Measurements from ENCODE around the gene CDC42EP5.
A peak's percentile ranks its signal among the peaks of the same experiment; 100 is the strongest.
"Not testable (repeated sequence)": the region's sequence is repeated elsewhere in the genome, so short reads cannot be mapped to it uniquely, and the experiment has no call there.

Gene CDC42EP5

DNA sequence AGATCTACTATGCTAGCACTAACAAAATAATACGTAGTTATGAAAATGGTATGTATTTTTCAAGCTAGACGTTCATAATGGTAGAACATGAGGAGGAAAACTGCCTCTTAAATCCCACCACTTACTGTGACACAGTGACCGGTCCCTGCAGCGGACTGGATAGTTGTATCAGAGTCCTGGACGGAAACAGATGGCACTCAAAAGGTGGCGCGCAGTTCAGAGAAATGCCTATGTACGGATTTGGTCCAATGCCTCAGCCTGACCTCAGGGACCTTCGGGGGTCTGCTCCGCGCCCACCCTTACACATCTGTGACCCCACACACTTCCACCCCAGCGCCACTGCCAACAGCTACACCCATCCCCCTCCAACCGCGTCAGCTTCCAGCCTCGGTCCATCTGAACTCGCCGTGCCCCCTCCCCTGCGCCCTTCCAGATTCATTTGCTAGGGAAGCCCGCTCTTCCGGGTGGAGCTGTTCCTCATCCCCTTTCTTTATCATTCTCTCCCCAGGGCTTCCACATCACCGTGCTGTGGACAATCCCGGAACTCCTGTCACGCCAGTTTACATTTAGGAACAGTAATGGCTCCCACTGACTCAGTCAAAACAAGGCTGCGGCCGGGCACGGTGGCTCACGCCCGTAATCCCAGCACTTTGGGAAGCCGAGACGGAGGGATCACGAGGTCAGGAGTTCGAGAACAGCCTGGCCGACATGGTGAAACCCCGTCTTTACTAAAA is 24.9 kb downstream of the CDC42EP5 start:
- H3K9me3 ChIP-seq (ENCODE audit: control insufficient read depth, insufficient read depth, low read length): no peaks in the 10 kb centered on the region
- no peaks in the 10 kb centered on the region for H3K27me3 ChIP-seq (ENCODE audit: control insufficient read depth, insufficient read depth, low read length)
- no peak for DNase-seq (ENCODE audit: low read depth, low spot score)
- H3K27ac ChIP-seq (ENCODE audit: low read length): no peak overlapping the region
- peak overlapping the region; percentile 54 for H3K4me3 ChIP-seq (ENCODE audit: low read length)
- H3K4me1 ChIP-seq (ENCODE audit: control insufficient read depth, insufficient read depth, low read length): no peaks in the 10 kb centered on the region
- peaks cover 21% of the 10 kb centered on the region for H3K36me3 ChIP-seq (ENCODE audit: control insufficient read depth, insufficient read depth, low read length)
- WGBS (ENCODE audit: insufficient coverage, insufficient read length): no CpG with 5 or more reads among the region's 34 CpGs

DNA sequence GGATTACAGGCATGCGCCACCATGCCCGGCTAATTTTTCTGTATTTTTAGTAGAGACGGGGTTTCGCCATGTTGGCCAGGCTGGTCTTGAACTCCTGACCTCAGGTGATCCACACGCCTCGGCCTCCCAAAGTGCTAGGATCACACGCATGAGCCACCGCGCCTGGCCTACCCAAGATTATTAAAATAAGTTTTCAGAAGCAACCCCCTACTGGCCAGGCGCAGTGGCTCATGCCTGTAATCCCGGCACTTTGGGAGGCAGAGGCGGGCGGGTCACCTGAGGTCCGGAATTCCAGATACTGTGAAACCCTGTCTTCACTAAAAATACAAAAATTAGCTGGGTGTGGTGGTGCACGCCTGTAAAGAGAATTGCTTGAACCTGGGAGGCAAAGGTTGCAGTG is 26.7 kb downstream of the CDC42EP5 start:
- H3K36me3 ChIP-seq (ENCODE audit: control insufficient read depth, insufficient read depth, low read length): not testable (repeated sequence)
- WGBS (ENCODE audit: insufficient coverage, insufficient read length): no CpG with 5 or more reads among the region's 15 CpGs

DNA sequence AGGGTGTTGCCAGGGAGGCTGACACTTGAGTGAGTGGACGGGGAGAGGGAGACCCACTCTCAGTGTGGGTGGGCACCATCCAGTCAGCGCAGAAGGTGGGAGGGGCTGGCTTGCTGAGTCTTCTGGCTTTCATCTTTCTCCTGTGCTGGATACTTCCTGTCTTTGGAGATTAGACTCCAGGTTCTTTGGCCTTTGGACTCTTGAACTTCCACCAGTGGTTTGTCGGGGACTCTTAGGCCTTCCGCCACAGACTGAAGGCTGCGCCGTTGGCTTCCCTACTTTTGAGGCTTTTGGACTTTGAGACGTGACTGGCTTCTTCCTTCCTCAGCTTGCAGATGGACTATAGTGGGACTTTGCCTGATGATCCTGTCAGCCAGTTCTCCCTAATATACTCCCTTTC is 28.4 kb downstream of the CDC42EP5 start:
- Histone ChIP-seq H3K4me3 (ENCODE audit: low read length) (no peak overlapping the region), H3K27me3 (ENCODE audit: control insufficient read depth, insufficient read depth, low read length) (no peaks in the 10 kb centered on the region), H3K4me1 (ENCODE audit: control insufficient read depth, insufficient read depth, low read length) (no peaks in the 10 kb centered on the region), H3K36me3 (ENCODE audit: control insufficient read depth, insufficient read depth, low read length) (0 out of 2 replicates have a peak, but pooled peaks cover 3% of the 10 kb centered on the region), H3K27ac (ENCODE audit: low read length) (no peak overlapping the region), H3K9me3 (ENCODE audit: control insufficient read depth, insufficient read depth, low read length) (no peaks in the 10 kb centered on the region)
- no CpG with 5 or more reads among the region's 7 CpGs for WGBS (ENCODE audit: insufficient coverage, insufficient read length)
- no peak for DNase-seq (ENCODE audit: low read depth, low spot score)

More for the DNA sequence above, 26.7 kb downstream of the CDC42EP5 start:
- H3K27ac ChIP-seq (ENCODE audit: low read length); H3K27me3 ChIP-seq (ENCODE audit: control insufficient read depth, insufficient read depth, low read length); DNase-seq (ENCODE audit: low read depth, low spot score); H3K9me3 ChIP-seq (ENCODE audit: control insufficient read depth, insufficient read depth, low read length); H3K4me3 ChIP-seq (ENCODE audit: low read length); H3K4me1 ChIP-seq (ENCODE audit: control insufficient read depth, insufficient read depth, low read length): not testable (repeated sequence)

DNA sequence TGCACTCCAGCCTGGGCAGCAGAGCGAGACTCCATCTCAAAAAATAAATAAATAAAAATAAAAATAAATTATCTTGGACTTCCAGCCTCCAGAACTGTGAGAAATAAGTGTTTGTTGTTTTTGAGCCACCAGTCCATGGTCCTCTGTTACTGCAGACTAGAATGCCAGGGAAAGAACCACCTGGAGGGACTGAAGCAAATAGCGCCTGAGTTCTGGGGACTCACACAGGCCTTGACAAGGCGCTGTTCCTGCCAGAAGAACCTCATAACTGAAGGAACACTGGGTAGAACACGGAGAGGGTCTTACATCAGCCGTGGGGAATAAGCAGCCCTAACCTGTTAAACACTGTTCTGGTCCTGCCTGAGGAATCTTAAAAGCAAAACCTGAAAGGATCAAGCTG is 32.5 kb downstream of the CDC42EP5 start:
- Histone ChIP-seq H3K9me3 (ENCODE audit: control insufficient read depth, insufficient read depth, low read length) (no peaks in the 10 kb centered on the region), H3K36me3 (ENCODE audit: control insufficient read depth, insufficient read depth, low read length) (0 out of 2 replicates have a peak, but pooled peaks cover 3% of the 10 kb centered on the region), H3K27ac (ENCODE audit: low read length) (no peak overlapping the region), H3K27me3 (ENCODE audit: control insufficient read depth, insufficient read depth, low read length) (no peaks in the 10 kb centered on the region), H3K4me3 (ENCODE audit: low read length) (no peak overlapping the region), H3K4me1 (ENCODE audit: control insufficient read depth, insufficient read depth, low read length) (peaks cover 7% of the 10 kb centered on the region)
- no peak for DNase-seq (ENCODE audit: low read depth, low spot score)
- no CpG with 5 or more reads among the region's 5 CpGs for WGBS (ENCODE audit: insufficient coverage, insufficient read length)

DNA sequence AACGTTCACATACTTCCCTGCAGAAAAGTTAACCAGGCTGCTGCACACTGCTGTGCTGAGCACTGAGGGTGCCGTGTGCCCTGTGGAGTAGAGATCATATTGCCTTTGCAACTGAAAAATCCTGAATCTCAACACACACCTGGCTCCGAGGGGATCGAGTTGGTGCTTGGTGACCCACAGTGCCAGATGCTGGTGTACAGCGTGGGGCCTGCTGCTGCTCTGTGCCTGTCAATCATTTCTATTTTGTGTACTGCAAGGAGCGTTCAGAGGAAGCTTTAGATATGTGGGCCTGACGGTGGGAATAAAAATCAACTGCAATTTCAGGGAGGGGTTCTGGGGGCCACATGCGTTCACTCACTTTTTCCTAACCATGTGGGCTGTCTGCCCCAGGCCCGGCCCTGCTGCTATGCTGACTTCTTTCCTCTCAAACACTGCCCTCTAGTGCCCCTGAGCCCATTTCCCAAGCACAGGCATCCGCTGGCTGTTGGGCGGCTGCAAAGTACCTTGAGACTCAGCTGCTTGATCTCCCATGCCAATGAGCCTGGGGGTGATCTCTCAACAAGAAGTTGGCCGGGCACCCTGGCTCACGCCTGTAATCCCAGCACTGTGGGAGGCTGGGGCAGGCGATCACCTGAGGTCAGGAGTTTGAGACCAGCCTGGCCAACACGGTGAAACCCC is 33.8 kb downstream of the CDC42EP5 start:
- Histone ChIP-seq H3K9me3 (ENCODE audit: control insufficient read depth, insufficient read depth, low read length) (no peaks in the 10 kb centered on the region), H3K36me3 (ENCODE audit: control insufficient read depth, insufficient read depth, low read length) (no peaks in the 10 kb centered on the region), H3K27ac (ENCODE audit: low read length) (no peak overlapping the region), H3K27me3 (ENCODE audit: control insufficient read depth, insufficient read depth, low read length) (no peaks in the 10 kb centered on the region), H3K4me3 (ENCODE audit: low read length) (no peak overlapping the region), H3K4me1 (ENCODE audit: control insufficient read depth, insufficient read depth, low read length) (peaks cover 13% of the 10 kb centered on the region)
- no peak for DNase-seq (ENCODE audit: low read depth, low spot score)
- no CpG with 5 or more reads among the region's 15 CpGs for WGBS (ENCODE audit: insufficient coverage, insufficient read length)

DNA sequence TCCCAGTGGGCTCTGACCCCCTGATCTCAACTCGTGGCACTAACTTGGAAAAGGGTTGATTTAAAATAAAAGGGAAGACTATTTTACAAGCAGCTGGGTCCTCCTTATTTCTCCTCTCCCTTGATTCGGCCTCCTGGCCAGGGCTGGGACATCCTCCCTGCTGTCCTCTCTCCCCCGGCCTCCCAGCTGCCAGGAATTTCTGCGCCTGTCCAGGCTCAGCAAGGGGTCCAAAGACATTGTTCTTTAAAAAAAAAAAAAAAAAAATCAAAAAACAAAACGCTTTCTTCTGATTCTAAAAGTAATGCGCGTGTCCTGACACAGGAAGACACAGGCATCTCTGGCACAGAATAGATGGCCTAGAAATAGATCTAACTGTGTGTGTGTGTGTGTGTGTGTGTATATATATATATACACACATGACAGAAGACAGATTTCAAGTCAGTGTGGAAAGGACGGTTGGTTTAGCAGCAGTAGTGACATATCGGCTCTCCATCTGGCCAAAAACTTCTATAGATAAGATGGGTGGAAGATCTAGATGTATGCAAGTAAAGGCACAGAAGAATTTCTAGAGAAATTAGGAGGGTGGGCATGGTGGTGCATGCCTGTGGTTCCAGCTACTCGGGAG is 36.4 kb downstream of the CDC42EP5 start:
- Histone ChIP-seq H3K27me3 (ENCODE audit: control insufficient read depth, insufficient read depth, low read length) (no peaks in the 10 kb centered on the region), H3K4me1 (ENCODE audit: control insufficient read depth, insufficient read depth, low read length) (peaks cover 13% of the 10 kb centered on the region), H3K9me3 (ENCODE audit: control insufficient read depth, insufficient read depth, low read length) (no peaks in the 10 kb centered on the region), H3K4me3 (ENCODE audit: low read length) (no peak overlapping the region), H3K36me3 (ENCODE audit: control insufficient read depth, insufficient read depth, low read length) (no peaks in the 10 kb centered on the region), H3K27ac (ENCODE audit: low read length) (no peak overlapping the region)
- no peak for DNase-seq (ENCODE audit: low read depth, low spot score)
- WGBS (ENCODE audit: insufficient coverage, insufficient read length): no CpG with 5 or more reads among the region's 10 CpGs

DNA sequence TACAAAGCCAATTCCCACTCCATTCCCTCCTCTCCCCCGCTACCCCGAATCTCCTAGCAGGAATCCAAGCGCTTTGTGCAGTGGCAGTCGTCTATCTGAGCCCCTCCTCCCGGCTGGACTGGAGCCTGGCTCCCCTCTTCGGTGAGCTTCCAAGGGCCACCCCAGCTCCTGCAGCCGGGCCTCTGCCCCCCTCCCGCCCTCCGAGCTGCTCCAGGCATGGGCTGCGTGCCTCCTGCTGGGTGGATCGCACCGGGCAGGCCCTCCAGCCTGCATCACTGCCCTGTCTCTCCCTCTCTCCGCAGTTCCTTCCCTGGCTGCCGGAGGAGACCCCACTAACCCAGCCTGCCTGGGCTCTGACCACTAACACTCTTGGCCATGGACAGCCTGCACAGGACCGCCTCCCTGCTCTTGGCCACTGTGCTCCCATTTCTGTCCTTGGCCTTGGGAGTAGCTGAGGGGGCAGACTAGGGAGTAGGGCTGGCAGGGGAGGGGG is 37.0 kb downstream of the CDC42EP5 start:
- H3K36me3 ChIP-seq (ENCODE audit: control insufficient read depth, insufficient read depth, low read length): no peaks in the 10 kb centered on the region
- WGBS (ENCODE audit: insufficient coverage, insufficient read length): no CpG with 5 or more reads among the region's 15 CpGs

DNA sequence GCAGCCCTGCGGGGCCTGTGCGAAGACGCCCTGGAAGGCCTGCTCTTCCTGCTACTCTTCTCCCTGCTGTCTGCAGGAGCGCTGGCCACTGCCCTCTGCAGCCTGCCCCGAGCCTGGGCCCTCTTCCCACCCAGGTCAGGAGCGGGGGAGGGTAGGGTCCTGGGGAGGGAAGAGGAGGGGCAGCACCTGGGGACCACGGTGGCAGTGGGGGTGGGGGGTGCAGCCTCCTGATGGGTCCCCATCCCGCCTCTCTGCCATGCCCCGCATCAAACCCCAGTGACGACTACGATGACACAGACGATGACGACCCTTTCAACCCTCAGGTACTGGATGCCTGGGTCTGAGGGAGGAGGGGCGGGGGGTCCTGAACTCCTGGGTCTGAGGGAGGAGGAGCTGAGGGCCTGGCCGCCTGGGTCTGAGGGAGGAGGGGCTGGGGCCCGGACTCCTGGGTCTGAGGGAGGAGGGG is 37.5 kb downstream of the CDC42EP5 start:
- Histone ChIP-seq H3K27ac (ENCODE audit: low read length) (no peak overlapping the region), H3K9me3 (ENCODE audit: control insufficient read depth, insufficient read depth, low read length) (no peaks in the 10 kb centered on the region), H3K4me3 (ENCODE audit: low read length) (no peak overlapping the region), H3K27me3 (ENCODE audit: control insufficient read depth, insufficient read depth, low read length) (no peaks in the 10 kb centered on the region), H3K36me3 (ENCODE audit: control insufficient read depth, insufficient read depth, low read length) (no peaks in the 10 kb centered on the region), H3K4me1 (ENCODE audit: control insufficient read depth, insufficient read depth, low read length) (peaks cover 13% of the 10 kb centered on the region)
- WGBS (ENCODE audit: insufficient coverage, insufficient read length): no CpG with 5 or more reads among the region's 16 CpGs
- DNase-seq (ENCODE audit: low read depth, low spot score): no peak

More for the DNA sequence above, 37.0 kb downstream of the CDC42EP5 start:
- no peaks in the 10 kb centered on the region for H3K9me3 ChIP-seq (ENCODE audit: control insufficient read depth, insufficient read depth, low read length)
- H3K4me3 ChIP-seq (ENCODE audit: low read length): no peak overlapping the region
- no peak overlapping the region for H3K27ac ChIP-seq (ENCODE audit: low read length)
- no peak for DNase-seq (ENCODE audit: low read depth, low spot score)
- peaks cover 13% of the 10 kb centered on the region for H3K4me1 ChIP-seq (ENCODE audit: control insufficient read depth, insufficient read depth, low read length)
- no peaks in the 10 kb centered on the region for H3K27me3 ChIP-seq (ENCODE audit: control insufficient read depth, insufficient read depth, low read length)

DNA sequence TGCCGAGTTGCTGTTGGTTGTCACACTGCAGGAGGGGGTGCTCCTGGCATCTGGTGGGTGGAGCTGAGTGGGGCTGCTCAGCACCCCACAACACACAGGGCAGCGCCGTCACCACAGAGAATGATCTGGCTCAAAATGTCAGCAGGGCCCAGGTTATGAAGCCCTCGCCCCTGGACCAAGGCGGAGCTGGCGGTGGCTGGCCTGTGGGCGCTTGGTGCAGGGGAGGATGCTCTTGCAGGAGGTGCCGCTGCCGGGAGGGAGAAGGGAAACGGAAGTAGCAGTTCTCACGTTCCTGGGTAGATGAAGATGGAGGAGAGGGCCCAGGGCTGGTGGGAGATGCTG is 38.3 kb downstream of the CDC42EP5 start:
- Histone ChIP-seq H3K4me3 (ENCODE audit: low read length) (no peak overlapping the region), H3K27me3 (ENCODE audit: control insufficient read depth, insufficient read depth, low read length) (no peaks in the 10 kb centered on the region), H3K27ac (ENCODE audit: low read length) (no peak overlapping the region), H3K36me3 (ENCODE audit: control insufficient read depth, insufficient read depth, low read length) (no peaks in the 10 kb centered on the region), H3K4me1 (ENCODE audit: control insufficient read depth, insufficient read depth, low read length) (peaks cover 15% of the 10 kb centered on the region), H3K9me3 (ENCODE audit: control insufficient read depth, insufficient read depth, low read length) (no peaks in the 10 kb centered on the region)
- no peak for DNase-seq (ENCODE audit: low read depth, low spot score)
- no CpG with 5 or more reads among the region's 11 CpGs for WGBS (ENCODE audit: insufficient coverage, insufficient read length)

DNA sequence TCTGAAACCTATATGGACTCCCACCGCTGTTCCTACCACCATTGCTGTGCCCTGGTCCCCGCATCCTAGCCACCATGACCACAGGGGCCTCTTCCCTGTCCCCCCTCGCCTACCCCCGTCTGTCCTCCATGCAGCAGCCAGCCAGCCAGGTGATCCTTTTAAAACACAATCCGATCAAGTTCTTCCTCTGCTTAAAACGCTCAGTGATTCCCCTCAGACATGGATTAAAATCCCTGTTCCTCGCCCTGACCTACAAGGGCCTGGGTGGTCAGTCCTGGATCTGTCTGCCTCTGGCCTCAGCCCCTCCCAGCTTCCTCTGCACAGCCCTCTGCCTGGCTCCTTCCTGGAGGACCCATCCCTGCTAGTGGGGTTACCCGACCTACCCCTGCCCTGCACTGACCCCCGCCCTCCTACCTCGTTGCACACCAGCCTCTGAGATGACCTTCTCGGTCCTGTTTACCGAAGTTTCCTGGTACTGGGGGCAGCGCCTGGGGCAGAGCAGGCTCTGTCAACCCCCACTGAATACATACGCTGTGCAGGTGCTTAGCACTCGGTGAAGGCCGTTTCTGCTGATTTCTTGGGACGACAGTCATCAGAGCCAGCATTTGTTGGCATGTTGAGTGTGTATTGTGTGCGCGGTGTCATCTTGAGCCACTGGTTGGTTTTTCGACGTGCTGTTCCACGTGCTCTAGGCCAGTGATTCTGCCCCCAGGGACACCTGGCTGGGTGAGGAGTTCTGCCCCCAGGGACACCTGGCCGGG is 38.8 kb downstream of the CDC42EP5 start:
- Histone ChIP-seq H3K27ac (ENCODE audit: low read length) (no peak overlapping the region), H3K36me3 (ENCODE audit: control insufficient read depth, insufficient read depth, low read length) (no peaks in the 10 kb centered on the region), H3K27me3 (ENCODE audit: control insufficient read depth, insufficient read depth, low read length) (no peaks in the 10 kb centered on the region), H3K4me1 (ENCODE audit: control insufficient read depth, insufficient read depth, low read length) (peaks cover 15% of the 10 kb centered on the region), H3K4me3 (ENCODE audit: low read length) (no peak overlapping the region), H3K9me3 (ENCODE audit: control insufficient read depth, insufficient read depth, low read length) (no peaks in the 10 kb centered on the region)
- no CpG with 5 or more reads among the region's 23 CpGs for WGBS (ENCODE audit: insufficient coverage, insufficient read length)
- no peak for DNase-seq (ENCODE audit: low read depth, low spot score)

Measured in iPS DF 6.9 (cell line).